ENCODE measurements around the gene RAPGEF1. TPM values are rescaled to one million over a fixed set of nuclear protein-coding genes. Genes with fewer than 3 reads are reported as not detected.
A peak's percentile ranks its signal among the peaks of the same experiment; 100 is the strongest.

The RAPGEF1 gene
- polyA plus RNA-seq, 1 donor from 2014 or later = 23.6 TPM

DNA sequence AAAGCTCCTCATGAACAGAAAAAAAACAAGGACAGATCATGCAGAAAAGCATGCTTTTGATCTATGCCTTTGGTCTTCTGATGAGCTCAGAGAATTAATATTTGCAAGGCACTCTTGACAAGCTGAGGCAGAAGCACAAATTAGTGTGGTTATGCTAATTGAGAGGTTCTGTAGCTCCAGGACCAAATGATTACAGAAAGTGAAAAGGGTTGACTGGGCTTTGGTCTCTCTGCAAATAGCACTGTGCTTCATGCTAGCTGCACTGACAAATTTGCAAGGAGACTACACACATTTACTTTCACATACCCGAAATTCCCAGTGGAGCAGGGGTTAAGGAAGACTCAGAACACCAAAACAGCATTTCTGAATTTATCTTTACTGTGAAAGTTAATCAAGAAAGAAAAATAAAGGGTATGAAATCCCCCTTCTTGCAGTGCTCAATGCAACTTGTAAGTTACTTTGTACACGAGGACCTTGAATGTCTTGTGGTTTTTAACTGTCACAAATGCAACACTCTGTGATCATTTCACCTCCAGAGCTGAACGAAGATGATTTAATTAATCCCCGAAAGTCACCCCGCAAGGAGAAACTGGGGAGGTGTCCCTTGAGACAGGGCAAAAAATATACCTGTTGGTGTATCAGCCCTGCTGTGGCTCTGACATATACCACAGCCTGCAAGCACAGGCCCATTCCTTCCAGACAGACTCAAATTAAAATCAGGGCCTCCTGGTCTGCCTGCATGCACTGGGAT is 11.9 kb downstream of the RAPGEF1 start:
- H2AFZ ChIP-seq (ENCODE audit: low read depth, low read length) = no peak overlapping the region
- H3K36me3 ChIP-seq (ENCODE audit: insufficient read depth, low read length) = no peaks in the 10 kb centered on the region
- H3K9ac ChIP-seq (ENCODE audit: low read length) = no peak overlapping the region
- no peaks in the 10 kb centered on the region for H3K9me2 ChIP-seq (ENCODE audit: insufficient read depth, low read length)
- H3K9me3 ChIP-seq (ENCODE audit: low read length) = no peaks in the 10 kb centered on the region
- no peak overlapping the region for H3K27ac ChIP-seq (ENCODE audit: low read length)
- H3K4me3 ChIP-seq (ENCODE audit: low read length) = peak overlapping the region; percentile 15
- peaks cover 16% of the 10 kb centered on the region for H3K79me2 ChIP-seq (replicated peaks; ENCODE audit: insufficient read depth, low read length)
- H4K20me1 ChIP-seq (ENCODE audit: insufficient read depth) = no peaks in the 10 kb centered on the region
- no peaks in the 10 kb centered on the region for H3K27me3 ChIP-seq (ENCODE audit: insufficient read depth, low read depth, low read length)
- H3K4me2 ChIP-seq (ENCODE audit: low read length) = no peak overlapping the region
- no peak for TF ChIP-seq SMC3 (conservative IDR thresholded peaks at IDR 0.05; ENCODE audit: poor library complexity)
- H3F3A ChIP-seq (ENCODE audit: insufficient read depth, low read length, poor library complexity, severe bottlenecking) = no peaks in the 10 kb centered on the region

DNA sequence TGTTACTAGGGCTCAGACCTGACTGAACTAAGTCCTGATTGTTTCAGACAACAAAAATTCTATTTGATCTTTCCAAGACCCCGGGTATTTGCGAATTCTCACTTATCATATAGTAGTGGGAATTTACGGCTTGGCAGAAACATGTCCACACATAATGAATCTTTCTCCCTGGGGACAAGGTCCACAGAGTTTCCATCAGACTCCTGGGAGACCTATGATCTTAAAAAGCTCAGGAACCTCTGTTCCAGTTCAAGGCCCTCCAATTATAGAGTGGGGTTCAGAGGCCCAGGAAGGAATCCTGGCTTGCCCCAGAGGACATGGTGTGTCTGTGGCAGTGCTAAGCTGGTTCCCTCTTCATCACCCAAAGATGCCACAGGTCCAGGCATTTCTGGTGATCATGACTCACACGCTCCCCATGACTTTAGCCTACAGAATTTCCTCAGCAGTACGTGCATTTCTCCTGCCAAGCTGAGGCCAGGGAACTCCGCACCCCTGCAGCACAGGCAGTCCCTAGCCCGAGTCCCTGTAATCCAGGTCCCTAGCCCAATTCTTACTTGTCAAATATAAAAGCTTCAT is 12.6 kb downstream of the RAPGEF1 start:
- no peaks in the 10 kb centered on the region for H4K20me1 ChIP-seq (ENCODE audit: insufficient read depth)
- peak overlapping the region; percentile 15 for H3K4me3 ChIP-seq (ENCODE audit: low read length)
- no peaks in the 10 kb centered on the region for H3F3A ChIP-seq (ENCODE audit: insufficient read depth, low read length, poor library complexity, severe bottlenecking)
- H2AFZ ChIP-seq (ENCODE audit: low read depth, low read length) = no peak overlapping the region
- H3K79me2 ChIP-seq (replicated peaks; ENCODE audit: insufficient read depth, low read length) = peaks cover 11% of the 10 kb centered on the region
- no peak overlapping the region for H3K27ac ChIP-seq (ENCODE audit: low read length)
- TF ChIP-seq POLR2AphosphoS5 (IDR thresholded peaks at IDR 0.05) (no peak), EP300 (conservative IDR thresholded peaks at IDR 0.05; ENCODE audit: poor library complexity, severe bottlenecking) (no peak), MXI1 (conservative IDR thresholded peaks at IDR 0.05; ENCODE audit: poor library complexity, severe bottlenecking) (no peak), RAD21 (conservative IDR thresholded peaks at IDR 0.05) (no peak), SMC3 (conservative IDR thresholded peaks at IDR 0.05; ENCODE audit: poor library complexity) (no peak), EZH2 (IDR thresholded peaks at IDR 0.05; ENCODE audit: borderline replicate concordance, insufficient read depth, low read length, poor library complexity, severe bottlenecking) (no peak), TAF1 (IDR thresholded peaks at IDR 0.05; ENCODE audit: low read depth) (no peak)
- TF ChIP-seq, protein P1, sequence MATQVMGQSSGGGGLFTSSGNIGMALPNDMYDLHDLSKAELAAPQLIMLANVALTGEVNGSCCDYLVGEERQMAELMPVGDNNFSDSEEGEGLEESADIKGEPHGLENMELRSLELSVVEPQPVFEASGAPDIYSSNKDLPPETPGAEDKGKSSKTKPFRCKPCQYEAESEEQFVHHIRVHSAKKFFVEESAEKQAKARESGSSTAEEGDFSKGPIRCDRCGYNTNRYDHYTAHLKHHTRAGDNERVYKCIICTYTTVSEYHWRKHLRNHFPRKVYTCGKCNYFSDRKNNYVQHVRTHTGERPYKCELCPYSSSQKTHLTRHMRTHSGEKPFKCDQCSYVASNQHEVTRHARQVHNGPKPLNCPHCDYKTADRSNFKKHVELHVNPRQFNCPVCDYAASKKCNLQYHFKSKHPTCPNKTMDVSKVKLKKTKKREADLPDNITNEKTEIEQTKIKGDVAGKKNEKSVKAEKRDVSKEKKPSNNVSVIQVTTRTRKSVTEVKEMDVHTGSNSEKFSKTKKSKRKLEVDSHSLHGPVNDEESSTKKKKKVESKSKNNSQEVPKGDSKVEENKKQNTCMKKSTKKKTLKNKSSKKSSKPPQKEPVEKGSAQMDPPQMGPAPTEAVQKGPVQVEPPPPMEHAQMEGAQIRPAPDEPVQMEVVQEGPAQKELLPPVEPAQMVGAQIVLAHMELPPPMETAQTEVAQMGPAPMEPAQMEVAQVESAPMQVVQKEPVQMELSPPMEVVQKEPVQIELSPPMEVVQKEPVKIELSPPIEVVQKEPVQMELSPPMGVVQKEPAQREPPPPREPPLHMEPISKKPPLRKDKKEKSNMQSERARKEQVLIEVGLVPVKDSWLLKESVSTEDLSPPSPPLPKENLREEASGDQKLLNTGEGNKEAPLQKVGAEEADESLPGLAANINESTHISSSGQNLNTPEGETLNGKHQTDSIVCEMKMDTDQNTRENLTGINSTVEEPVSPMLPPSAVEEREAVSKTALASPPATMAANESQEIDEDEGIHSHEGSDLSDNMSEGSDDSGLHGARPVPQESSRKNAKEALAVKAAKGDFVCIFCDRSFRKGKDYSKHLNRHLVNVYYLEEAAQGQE (IDR thresholded peaks at IDR 0.05; ENCODE audit: borderline replicate concordance) = no peak
- H3K9me3 ChIP-seq (ENCODE audit: low read length) = no peaks in the 10 kb centered on the region
- H3K27me3 ChIP-seq (ENCODE audit: insufficient read depth, low read depth, low read length) = no peaks in the 10 kb centered on the region
- no peaks in the 10 kb centered on the region for H3K36me3 ChIP-seq (ENCODE audit: insufficient read depth, low read length)
- no peak overlapping the region for H3K9ac ChIP-seq (ENCODE audit: low read length)
- no peak overlapping the region for H3K4me2 ChIP-seq (ENCODE audit: low read length)
- H3K9me2 ChIP-seq (ENCODE audit: insufficient read depth, low read length) = no peaks in the 10 kb centered on the region

GRCh38 chr9:131724683-131725082 is 15.2 kb downstream of the RAPGEF1 start:
- no peak overlapping the region for H3K27ac ChIP-seq (ENCODE audit: low read length)

More at GRCh38 chr9:131724683-131725082, 15.2 kb downstream of the RAPGEF1 start:
- Histone ChIP-seq H3K79me2 (replicated peaks; ENCODE audit: insufficient read depth, low read length) (peaks cover 7% of the 10 kb centered on the region), H3K9ac (ENCODE audit: low read length) (no peak overlapping the region), H3K9me3 (ENCODE audit: low read length) (no peaks in the 10 kb centered on the region), H2AFZ (ENCODE audit: low read depth, low read length) (no peak overlapping the region), H4K20me1 (ENCODE audit: insufficient read depth) (no peaks in the 10 kb centered on the region), H3K36me3 (ENCODE audit: insufficient read depth, low read length) (no peaks in the 10 kb centered on the region), H3K9me2 (ENCODE audit: insufficient read depth, low read length) (no peaks in the 10 kb centered on the region), H3K4me2 (ENCODE audit: low read length) (no peak overlapping the region), H3F3A (ENCODE audit: insufficient read depth, low read length, poor library complexity, severe bottlenecking) (no peaks in the 10 kb centered on the region), H3K4me3 (ENCODE audit: low read length) (no peak overlapping the region), H3K27me3 (ENCODE audit: insufficient read depth, low read depth, low read length) (no peaks in the 10 kb centered on the region)
- no peak for TF ChIP-seq EP300 (conservative IDR thresholded peaks at IDR 0.05; ENCODE audit: poor library complexity, severe bottlenecking)
- no peak for TF ChIP-seq POLR2AphosphoS5 (IDR thresholded peaks at IDR 0.05)
- TF ChIP-seq MXI1 (conservative IDR thresholded peaks at IDR 0.05; ENCODE audit: poor library complexity, severe bottlenecking) = no peak
